ENCODE measurements around the gene F8.

GRCh38 chrX:155070038-155070437, 47.5 kb upstream of the F8 start:
- TF ChIP-seq CTCF (conservative IDR thresholded peaks at IDR 0.05; ENCODE audit: low read depth, low read length): no peak
- TF ChIP-seq BHLHE40 (IDR thresholded peaks at IDR 0.05; ENCODE audit: low read depth, low read length): no peak
- TF ChIP-seq POLR2A (IDR thresholded peaks at IDR 0.05; ENCODE audit: low read depth, low read length): no peak
- TF ChIP-seq RAD21 (IDR thresholded peaks at IDR 0.05; ENCODE audit: low read length): no peak
- no peak for TF ChIP-seq CHD1 (IDR thresholded peaks at IDR 0.05; ENCODE audit: low read depth, low read length)
